ENCODE results near the gene KYNU. TPM values are rescaled to one million over a fixed set of nuclear protein-coding genes. Genes with fewer than 3 reads are reported as not detected.
A peak's percentile ranks its signal among the peaks of the same experiment; 100 is the strongest.
"Not testable (repeated sequence)": the region's sequence is repeated elsewhere in the genome, so short reads cannot be mapped to it uniquely, and the experiment has no call there.

The KYNU gene
- polyA plus RNA-seq, 1 donor: 0.76 TPM

DNA sequence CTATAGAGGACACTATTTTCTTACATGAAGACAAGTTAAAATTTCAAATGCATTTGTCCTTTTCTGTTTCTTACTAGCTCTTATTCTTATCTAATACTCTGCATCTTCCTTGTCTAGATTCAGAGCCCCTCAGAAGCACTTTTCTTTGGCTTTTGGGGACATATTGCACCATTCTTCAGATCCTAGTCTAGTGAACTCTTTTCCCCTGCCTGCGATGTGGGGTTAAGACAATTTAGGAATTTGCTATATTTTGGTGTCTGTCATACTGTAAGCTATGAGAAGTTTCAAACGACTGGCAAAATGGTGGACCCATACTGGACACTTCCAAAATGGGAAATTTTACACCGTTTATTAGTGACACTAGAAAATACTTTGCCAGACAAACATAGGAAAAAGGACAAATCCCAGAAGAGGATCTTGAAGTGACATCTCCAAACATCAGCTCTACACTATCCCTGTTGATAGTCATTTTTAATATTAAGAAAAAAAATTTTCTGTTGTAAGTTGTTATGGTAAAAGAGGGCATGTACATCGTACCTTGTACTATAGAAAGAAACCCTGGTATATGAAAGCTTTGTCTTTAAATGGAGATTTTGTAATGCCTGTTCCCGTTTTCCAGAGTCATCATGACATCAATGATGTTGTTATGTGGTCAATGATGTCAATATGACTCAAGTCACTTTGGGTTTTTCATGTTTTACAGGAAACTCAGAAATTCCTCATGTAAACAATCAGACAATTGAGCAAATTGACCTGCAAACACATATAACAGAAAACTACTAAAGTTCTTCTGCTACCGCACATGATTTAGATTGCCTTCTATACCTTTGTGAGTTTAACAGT, 4.4 kb upstream of the KYNU start:
- DNase-seq: no peak

DNA sequence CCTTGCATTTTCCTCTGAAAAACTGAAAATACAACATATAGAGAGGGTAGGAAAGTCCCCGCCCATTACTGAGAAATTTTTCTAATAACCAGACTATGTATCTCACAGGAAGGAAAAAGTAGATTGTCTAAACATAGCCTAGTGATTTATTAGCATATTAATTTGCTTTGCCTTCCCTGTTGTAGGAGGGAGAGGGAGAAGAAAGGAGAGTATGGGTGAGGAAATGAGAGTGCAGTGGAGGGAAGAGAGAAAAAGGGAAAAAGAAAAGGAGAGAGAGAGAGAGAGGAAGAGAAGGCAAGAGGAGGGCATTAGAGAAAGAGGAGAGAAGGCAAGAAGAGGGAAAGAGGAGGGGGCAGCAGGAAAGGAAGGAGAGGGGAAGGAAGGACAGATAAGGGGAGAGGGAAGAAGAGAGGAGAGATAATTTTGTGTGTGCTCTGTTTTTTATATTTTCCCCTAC, 3.6 kb upstream of the KYNU start:
- no peak for DNase-seq

- DNase-seq: peak; percentile 6
These were observed 3.1 kb upstream of the KYNU start for GRCh38 chr2:142874293-142874814.

DNA sequence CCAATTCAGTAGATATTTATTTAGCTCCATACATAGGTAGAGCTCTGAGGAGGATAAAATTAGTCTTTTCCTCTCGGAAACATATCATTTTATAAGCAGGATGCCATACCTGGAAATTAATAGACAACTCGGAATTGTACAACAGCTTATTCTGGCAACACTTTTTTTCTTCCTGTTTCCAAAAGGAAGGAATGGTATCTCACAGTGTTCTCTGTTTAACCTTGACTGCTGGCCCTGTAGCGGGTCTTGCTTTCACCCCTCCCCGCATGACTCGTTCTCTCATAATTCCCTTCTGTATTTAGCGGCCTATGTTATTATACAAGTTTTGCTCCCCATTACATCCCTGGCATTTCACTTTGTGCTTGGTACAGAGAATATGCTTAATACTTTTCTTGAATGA, 2.5 kb upstream of the KYNU start:
- no peak for DNase-seq

DNA sequence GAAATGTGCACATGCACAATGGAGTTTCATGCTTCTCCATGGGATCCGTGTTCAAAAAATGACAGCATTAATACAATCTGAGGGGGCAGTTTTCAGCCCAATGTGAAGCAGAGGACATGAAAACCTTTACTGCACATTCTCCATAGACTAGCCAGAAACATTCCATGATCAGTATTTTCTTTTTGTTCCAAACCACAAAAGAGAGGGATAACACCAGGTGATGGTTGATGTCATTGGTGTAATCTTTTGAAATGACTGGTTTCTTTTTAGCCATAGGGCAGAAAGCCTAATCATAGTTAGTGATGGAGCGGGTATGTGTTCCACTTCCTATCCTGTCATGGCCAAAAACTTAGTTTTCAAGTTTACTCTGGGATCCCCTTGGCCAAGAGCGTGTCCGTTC, 1.8 kb upstream of the KYNU start:
- DNase-seq: no peak

GRCh38 chr2:142876423-142876822, 1.0 kb upstream of the KYNU start:
- DNase-seq: no peak

DNA sequence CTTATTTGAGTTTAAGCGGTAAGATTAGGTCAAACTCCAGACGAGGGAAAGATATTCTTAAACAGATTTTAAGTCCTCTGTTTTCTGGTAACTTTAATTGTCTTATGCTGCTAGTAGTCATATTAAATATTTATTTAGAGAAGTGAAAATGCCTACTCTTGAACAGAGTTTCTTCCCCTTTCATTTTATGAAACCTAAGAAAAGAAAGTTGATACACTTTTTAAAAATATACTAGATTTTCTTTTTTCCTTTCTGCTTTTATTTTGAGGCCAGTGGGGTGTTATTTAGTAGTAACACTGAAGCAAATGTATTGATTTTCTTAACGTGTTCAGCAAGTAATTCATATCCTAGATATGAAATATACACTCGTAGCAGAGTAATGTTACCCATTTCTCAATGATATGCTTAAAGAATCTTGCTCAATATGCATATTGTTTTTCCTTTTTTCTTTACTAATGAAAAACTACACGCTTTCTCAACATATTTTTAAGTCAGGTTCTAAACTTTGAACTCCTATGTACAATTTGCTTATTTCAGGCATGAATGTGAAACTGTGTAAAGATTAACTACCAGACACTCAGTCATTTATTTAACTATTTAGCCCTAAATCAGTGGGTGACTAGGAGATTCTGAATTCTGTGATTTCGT, 691 bp downstream of the KYNU start:
- no peak for DNase-seq

GRCh38 chr2:142879151-142879550, 1.7 kb downstream of the KYNU start:
- DNase-seq: no peak

- DNase-seq: no peak
These were observed 2.8 kb downstream of the KYNU start for GRCh38 chr2:142880279-142880678.

GRCh38 chr2:142881619-142882018, 4.2 kb downstream of the KYNU start:
- DNase-seq: no peak

DNA sequence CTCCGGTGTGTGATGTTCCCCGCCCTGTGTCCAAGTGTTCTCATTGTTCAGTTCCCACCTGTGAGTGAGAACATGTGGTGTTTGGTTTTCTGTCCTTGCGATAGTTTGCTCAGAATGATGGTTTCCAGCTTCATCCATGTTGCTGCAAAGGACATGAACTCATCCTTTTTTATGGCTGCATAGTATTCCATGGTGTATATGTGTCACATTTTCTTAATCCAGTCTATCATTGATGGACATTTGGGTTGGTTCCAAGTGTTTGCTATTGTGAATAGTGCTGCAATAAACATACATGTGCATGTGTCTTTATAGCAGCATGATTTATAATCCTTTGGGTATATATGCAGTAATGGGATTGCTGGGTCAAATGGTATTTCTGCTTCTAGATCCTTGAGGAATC, 5.0 kb downstream of the KYNU start:
- DNase-seq: not testable (repeated sequence)

DNA sequence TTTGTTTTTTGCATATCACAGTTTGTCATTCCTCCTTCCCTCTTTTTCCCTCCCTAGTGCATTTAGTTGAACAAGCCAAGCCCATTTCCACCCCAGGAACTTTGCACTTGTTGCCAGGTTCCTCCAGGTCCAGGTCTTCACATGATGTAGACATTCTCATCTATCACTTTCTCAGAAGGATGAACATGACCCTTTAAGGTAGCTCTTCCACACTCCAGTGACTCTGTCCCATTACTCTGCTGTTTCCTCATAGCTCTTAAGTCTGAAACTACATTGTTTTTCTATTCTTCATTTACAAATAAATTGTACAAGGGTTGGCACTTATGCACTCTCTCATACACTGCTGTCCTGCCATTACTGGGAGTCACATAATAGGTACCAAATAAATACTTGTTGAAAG, 6.1 kb downstream of the KYNU start:
- DNase-seq: no peak

- DNase-seq: no peak
These were observed 8.1 kb downstream of the KYNU start for GRCh38 chr2:142885543-142885942.

DNA sequence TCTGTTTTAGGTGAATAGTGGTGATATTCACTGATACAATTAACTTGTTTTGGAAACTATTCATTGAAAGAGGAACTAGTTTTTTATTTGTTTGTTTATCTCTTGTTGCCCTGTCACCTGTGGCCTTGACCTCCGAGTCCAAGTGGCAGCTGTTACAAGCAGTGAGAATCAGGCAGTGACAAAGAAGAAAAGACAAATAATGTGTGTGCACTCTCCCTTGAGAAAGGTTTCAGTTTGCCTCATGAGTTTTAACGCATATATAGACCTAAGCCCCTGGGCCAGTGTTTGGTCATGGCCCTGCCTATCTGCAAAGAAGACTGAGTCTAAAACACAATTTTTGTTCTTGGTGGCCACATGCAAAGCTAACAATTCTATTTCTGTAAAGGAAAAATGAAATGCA, 15.3 kb downstream of the KYNU start:
- DNase-seq: no peak

DNA sequence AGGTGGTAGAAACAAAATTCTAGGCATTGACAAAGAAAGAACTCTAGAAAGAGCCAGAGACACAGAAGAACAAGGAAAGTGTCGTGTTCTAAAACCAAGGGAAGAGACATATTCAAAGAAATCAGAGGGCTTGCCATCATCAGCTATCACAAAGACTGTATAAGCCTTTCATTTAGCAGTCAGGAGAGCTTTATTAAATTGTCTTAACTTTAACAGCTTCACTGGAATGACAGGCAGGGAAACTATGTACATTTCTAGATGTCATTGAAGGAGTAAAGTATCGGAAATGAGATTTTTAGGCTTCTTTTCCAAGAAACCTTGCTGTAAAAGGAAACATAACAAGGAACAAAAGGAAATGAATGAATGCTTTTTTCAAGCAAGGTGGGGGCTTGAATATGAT, 15.8 kb downstream of the KYNU start:
- DNase-seq: no peak

- no peak for DNase-seq
These were observed 20.3 kb downstream of the KYNU start for GRCh38 chr2:142897807-142898206.

- not testable (repeated sequence) for DNase-seq
These were observed 22.9 kb downstream of the KYNU start for GRCh38 chr2:142900327-142900726.

- no peak for DNase-seq
These were observed 24.3 kb downstream of the KYNU start for GRCh38 chr2:142901780-142902179.

- not testable (repeated sequence) for DNase-seq
These were observed 26.3 kb downstream of the KYNU start for GRCh38 chr2:142903726-142904125.

- DNase-seq: no peak
These were observed 30.2 kb downstream of the KYNU start for GRCh38 chr2:142907653-142908052.

DNA sequence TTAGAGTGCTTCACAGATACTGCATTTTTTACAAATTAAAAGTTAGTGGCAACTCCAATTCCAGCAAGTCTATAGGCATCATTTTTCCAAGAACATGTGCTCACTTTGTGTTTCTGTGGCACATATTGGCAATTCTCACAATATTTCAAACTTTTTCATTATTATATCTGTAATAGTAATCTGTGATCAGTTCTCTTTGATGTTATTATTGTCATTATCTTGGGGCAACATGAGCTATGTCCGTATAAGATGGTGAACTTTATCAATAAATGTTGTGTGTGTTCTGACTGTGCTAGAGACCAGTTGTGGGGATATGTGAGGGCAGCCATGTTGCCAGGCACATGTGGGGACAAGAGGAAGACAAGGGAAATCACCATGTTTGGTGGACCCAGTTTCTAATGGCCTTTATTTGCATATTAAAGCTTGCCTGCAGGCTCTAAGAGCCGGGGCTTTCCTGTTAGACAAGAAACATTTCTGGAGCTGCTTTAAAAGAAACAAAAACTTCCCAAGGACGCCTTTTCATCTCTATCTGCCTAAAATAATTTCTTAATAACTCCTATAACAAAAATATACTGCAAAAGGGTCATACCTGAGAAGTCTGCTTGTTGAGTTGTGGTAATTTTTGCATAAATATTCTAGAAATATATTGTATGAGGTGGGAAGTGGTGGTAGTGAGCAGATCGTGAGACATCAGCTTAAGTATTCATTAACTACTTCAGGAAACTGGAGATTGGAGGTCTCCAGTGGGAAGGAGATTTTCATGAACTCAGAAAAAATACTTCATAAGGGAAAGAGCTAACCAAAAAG, 37.2 kb downstream of the KYNU start:
- no peak for DNase-seq

DNA sequence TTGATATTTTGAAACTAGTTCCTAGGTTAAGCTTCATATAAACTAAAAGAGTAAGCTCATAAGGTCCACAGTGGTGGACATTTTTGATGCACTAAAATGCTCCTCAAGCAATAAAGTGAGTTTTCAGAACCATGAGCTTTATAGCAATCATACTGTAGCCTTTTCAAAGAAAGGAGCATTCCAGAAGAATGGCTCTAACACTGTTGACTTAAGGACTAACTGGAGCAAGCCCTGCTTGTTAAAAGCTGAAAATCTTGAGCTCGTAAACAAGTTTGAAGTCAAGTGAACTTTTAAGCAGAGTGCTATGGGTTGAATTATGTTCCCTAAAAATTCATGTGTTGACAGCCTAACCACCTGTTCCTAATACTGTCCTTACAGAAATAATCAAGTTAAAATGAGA, 38.0 kb downstream of the KYNU start:
- no peak for DNase-seq

DNA sequence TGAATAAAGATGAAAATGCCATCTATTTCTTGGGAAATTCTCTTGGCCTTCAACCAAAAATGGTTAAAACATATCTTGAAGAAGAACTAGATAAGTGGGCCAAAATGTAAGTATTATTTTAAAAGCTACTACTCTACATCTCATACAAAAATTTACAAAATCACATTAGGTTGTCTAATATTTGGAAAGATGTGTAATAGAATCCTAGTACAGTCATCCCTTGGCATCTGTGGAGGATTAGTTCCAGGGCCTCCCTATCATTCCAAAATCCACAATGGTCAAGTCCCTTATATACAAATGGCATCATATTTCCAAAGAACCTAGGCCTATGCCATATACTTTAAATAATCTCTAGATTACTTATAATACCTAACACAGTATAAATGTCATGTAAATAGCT, 41.2 kb downstream of the KYNU start:
- DNase-seq: no peak
